LNCaP clone FGC (cell line): ENCODE measurements around the gene FOXI1.
"Not testable (repeated sequence)": the region's sequence is repeated elsewhere in the genome, so short reads cannot be mapped to it uniquely, and the experiment has no call there.

Source experiments
- DNase-seq: peaks from one replicate; pipeline ENCODE4 v3.0.0-alpha.2; 2011; ENCODE audit warnings: low read depth
- H3K4me3 ChIP-seq: 2 replicates; pipeline ENCODE4 v1.5.1; 2011; ENCODE audit warnings: mild to moderate bottlenecking, low read depth, low read length, control low read depth
- TF ChIP-seq, protein P1 (sequence below): IDR thresholded peaks from 2 replicates; pipeline ENCODE4 v1.5.1; 2012; ENCODE audit warnings: mild to moderate bottlenecking; ENCODE audit not compliant: control insufficient read depth, insufficient read depth; ENCODE audit errors: extremely low read depth

The FOXI1 gene

DNA sequence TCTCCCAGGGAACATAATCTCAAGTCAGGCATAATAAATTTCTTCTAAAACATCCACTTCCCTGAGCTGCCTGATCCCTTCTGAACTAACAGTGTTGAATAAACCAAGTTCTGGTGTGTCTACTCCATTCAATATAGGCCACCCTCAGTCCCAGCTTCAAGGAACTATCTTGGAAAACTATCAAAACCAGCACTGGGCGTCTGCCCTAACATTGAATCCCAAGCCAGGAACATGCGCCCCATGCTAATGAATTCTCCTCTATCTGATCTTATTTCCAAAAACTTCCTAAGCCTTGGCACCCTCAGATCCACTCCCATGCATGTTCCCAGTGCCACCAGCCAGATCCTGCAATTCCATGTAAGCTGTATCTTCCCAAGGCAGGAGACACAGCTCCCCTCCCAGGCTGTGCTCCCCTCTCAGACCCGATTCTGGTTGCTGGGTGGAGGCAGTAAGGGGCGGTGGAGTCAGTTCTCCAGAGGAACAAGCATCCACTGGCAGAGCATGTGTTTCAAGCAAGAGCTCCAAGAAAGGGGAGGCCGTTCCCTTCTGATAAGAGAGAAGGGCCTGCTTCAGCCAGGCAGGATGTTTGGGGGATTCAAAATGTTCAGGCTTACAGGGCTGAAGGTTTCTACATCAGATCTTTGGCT, 13.1 kb upstream of the FOXI1 start:
- TF ChIP-seq, protein P1, sequence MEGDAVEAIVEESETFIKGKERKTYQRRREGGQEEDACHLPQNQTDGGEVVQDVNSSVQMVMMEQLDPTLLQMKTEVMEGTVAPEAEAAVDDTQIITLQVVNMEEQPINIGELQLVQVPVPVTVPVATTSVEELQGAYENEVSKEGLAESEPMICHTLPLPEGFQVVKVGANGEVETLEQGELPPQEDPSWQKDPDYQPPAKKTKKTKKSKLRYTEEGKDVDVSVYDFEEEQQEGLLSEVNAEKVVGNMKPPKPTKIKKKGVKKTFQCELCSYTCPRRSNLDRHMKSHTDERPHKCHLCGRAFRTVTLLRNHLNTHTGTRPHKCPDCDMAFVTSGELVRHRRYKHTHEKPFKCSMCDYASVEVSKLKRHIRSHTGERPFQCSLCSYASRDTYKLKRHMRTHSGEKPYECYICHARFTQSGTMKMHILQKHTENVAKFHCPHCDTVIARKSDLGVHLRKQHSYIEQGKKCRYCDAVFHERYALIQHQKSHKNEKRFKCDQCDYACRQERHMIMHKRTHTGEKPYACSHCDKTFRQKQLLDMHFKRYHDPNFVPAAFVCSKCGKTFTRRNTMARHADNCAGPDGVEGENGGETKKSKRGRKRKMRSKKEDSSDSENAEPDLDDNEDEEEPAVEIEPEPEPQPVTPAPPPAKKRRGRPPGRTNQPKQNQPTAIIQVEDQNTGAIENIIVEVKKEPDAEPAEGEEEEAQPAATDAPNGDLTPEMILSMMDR = no peak
- no peak for DNase-seq
- H3K4me3 ChIP-seq = no peak overlapping the region

DNA sequence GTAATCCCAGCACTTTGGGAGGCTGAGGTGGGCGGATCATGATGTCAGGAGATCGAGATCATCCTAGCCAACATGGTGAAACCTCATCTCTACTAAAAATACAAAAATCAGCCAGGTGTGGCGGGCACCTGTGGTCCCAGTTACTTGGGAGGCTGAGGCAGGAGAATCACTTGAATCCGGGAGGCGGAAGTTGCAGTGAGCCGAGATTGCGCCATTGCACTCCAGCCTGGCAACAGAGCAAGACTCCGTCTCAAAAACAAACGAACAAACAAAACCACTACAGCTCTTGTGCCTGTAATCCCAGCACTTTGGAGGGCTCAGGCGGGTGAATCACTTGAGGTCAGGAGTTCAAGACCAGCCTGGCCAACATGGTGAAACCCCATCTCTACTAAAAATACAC, 11.4 kb upstream of the FOXI1 start:
- H3K4me3 ChIP-seq, DNase-seq: not testable (repeated sequence)

DNA sequence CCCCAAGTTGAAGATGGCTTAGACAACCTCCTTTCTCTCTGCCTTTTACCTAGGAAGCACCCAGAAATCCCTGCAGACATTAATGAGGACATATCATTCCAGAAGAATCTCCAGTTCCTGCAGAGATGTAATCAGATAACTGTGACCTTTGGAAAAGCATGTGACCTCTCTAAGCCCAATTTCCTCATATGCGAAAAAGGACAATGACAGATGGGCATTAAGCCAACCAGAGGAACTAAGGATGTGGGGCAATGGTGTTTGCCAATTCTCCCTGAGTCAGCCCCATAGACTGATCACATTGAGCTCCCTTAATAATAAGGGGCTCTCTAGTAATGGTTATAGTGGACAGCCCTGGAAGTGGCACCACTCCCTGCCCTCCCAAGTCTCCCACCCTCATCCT, 10.1 kb upstream of the FOXI1 start:
- TF ChIP-seq, protein P1 = no peak
- DNase-seq = no peak
- H3K4me3 ChIP-seq = no peak overlapping the region

GRCh38 chr5:170097934-170098333, 7.8 kb upstream of the FOXI1 start:
- no peak for DNase-seq
- TF ChIP-seq, protein P1 = no peak
- H3K4me3 ChIP-seq = no peak overlapping the region

GRCh38 chr5:170100066-170100943, 5.4 kb upstream of the FOXI1 start:
- TF ChIP-seq, protein P1 = peak; percentile 44
- no peak overlapping the region for H3K4me3 ChIP-seq
- DNase-seq = peak; percentile 27

DNA sequence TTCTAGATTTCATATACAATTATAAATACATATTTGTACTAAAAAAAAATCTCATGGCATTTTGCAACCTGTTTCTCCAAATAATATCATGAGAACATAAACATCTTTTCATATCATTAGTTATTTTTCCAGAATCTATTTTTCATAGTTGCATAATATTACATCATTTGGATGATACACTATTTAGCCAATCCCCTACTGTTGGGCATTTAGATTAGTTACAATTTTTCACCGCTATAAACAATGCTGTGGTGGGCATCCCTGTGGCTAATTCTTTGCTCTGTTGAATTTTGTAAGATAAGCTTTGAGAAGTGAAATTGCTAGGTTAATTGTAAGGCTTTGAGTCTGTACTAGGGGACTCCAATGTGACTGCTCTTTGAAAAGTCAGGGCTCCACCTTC, 2.2 kb upstream of the FOXI1 start:
- TF ChIP-seq, protein P1 = no peak
- DNase-seq = no peak
- no peak overlapping the region for H3K4me3 ChIP-seq

GRCh38 chr5:170104299-170104698, 1.4 kb upstream of the FOXI1 start:
- DNase-seq = no peak
- H3K4me3 ChIP-seq = no peak overlapping the region
- TF ChIP-seq, protein P1 = no peak
